WTC11 (cell line): Measurements from ENCODE around the gene HTR6. TPM values are rescaled to one million over a fixed set of nuclear protein-coding genes. Genes with fewer than 3 reads are reported as not detected.
A peak's percentile ranks its signal among the peaks of the same experiment; 100 is the strongest.

Experiments used
- ATAC-seq: fragments of 200-7000 bp; cut with Tn5 transposase; 2 replicates; pipeline ENCODE4 v1.10.0; 2021; ENCODE audit warnings: mild to moderate bottlenecking, moderate library complexity
- CTCF ChIA-PET: fragments of 300-600 bp; sonication (Branson Sonifier 250); formaldehyde crosslinking; loops from one replicate; lab custom pipeline; 2021; ENCODE audit warnings: antibody characterized with exemption; lab: Charles Lee
- POLR2A ChIA-PET: fragments of 350-600 bp; sonication (Branson Sonifier 250); formaldehyde crosslinking; loops from one replicate; lab custom pipeline; 2021; ENCODE audit warnings: antibody characterized with exemption; lab: Charles Lee
- DNase-seq: peaks from one replicate; pipeline ENCODE4 v3.0.0; 2021; ENCODE audit warnings: low spot score
- H3K27ac Mint-ChIP-seq: 2 replicates; pipeline ENCODE4 v1.8.0; 2021; ENCODE audit warnings: mixed read lengths
- H3K27me3 Mint-ChIP-seq: 2 replicates; pipeline ENCODE4 v1.8.0; 2021; ENCODE audit warnings: low read depth, mild to moderate bottlenecking, moderate library complexity, mixed read lengths
- H3K36me3 Mint-ChIP-seq: 2 replicates; pipeline ENCODE4 v1.8.0; 2021; ENCODE audit warnings: mixed read lengths
- H3K4me1 Mint-ChIP-seq: 2 replicates; pipeline ENCODE4 v1.8.0; 2022; ENCODE audit warnings: mixed read lengths
- H3K4me3 Mint-ChIP-seq: 2 replicates; pipeline ENCODE4 v1.8.0; 2021; ENCODE audit warnings: mild to moderate bottlenecking, moderate library complexity, mixed read lengths
- H3K9me3 Mint-ChIP-seq: 2 replicates; pipeline ENCODE4 v1.8.0; 2021; ENCODE audit warnings: mixed read lengths
- ATF1 ChIP-seq: sonication (generic); formaldehyde crosslinking; IDR thresholded peaks from 2 replicates; pipeline ENCODE4 v1.8.1; 2023; ENCODE audit warnings: mild to moderate bottlenecking, moderate library complexity, missing genetic modification reagents
- CREB1 ChIP-seq: sonication (generic); formaldehyde crosslinking; IDR thresholded peaks from 2 replicates; pipeline ENCODE4 v1.8.0; 2023; ENCODE audit warnings: mild to moderate bottlenecking, missing genetic modification reagents
- E2F5 ChIP-seq: sonication (generic); formaldehyde crosslinking; IDR thresholded peaks from 2 replicates; pipeline ENCODE4 v1.8.1; 2022; ENCODE audit warnings: mild to moderate bottlenecking, moderate library complexity, missing genetic modification reagents
- FOXK1 ChIP-seq: sonication (generic); formaldehyde crosslinking; IDR thresholded peaks from 2 replicates; pipeline ENCODE4 v1.8.0; 2022; ENCODE audit warnings: mild to moderate bottlenecking, moderate library complexity, missing genetic modification reagents
- IRF2 ChIP-seq: sonication (generic); formaldehyde crosslinking; IDR thresholded peaks from 2 replicates; pipeline ENCODE4 v1.8.0; 2022; ENCODE audit warnings: low read depth, missing genetic modification reagents, borderline replicate concordance
- NFE2L1 ChIP-seq: sonication (generic); formaldehyde crosslinking; IDR thresholded peaks from 2 replicates; pipeline ENCODE4 v1.8.1; 2023; ENCODE audit warnings: missing genetic modification reagents
- RORB ChIP-seq: fragments of 250-450 bp; sonication (Bioruptor Pico); IDR thresholded peaks from 2 replicates; pipeline ENCODE4 v1.9.0; 2021; ENCODE audit warnings: mild to moderate bottlenecking
- SP1 ChIP-seq: sonication (generic); formaldehyde crosslinking; conservative IDR thresholded peaks from 2 replicates; pipeline ENCODE4 v1.8.1; 2022; ENCODE audit warnings: missing genetic modification reagents
- USF2 ChIP-seq: sonication (generic); formaldehyde crosslinking; IDR thresholded peaks from 2 replicates; pipeline ENCODE4 v1.8.1; 2023; ENCODE audit warnings: mild to moderate bottlenecking, missing genetic modification reagents, moderate library complexity
- ZNF138 ChIP-seq: sonication (generic); formaldehyde crosslinking; conservative IDR thresholded peaks from 2 replicates; pipeline ENCODE4 v1.8.1; 2022; ENCODE audit warnings: mild to moderate bottlenecking, moderate library complexity, missing genetic modification reagents
- ZNF317 ChIP-seq: sonication (generic); formaldehyde crosslinking; IDR thresholded peaks from 2 replicates; pipeline ENCODE4 v1.8.1; 2023; ENCODE audit warnings: low read depth, mild to moderate bottlenecking, moderate library complexity, missing genetic modification reagents, borderline replicate concordance
- ZNF425 ChIP-seq: fragments of 250-450 bp; sonication (Bioruptor Pico); conservative IDR thresholded peaks from 2 replicates; pipeline ENCODE4 v1.9.0; 2021; ENCODE audit warnings: mild to moderate bottlenecking
- total RNA-seq: library from RNA; stranded (reverse); gene quantifications from 3 replicates; pipeline ENCODE4 v1.2.3, GENCODE V29; 2021
- TF ChIP-seq, protein P1 (sequence below): sonication (generic); formaldehyde crosslinking; conservative IDR thresholded peaks from 2 replicates; pipeline ENCODE4 v1.8.1; 2022; ENCODE audit warnings: mild to moderate bottlenecking, missing genetic modification reagents
- TF ChIP-seq, protein P2 (sequence below): sonication (generic); formaldehyde crosslinking; IDR thresholded peaks from 2 replicates; pipeline ENCODE4 v1.8.0; 2022; ENCODE audit warnings: mild to moderate bottlenecking, missing genetic modification reagents
- TF ChIP-seq, protein P3 (sequence below): sonication (generic); formaldehyde crosslinking; IDR thresholded peaks from 2 replicates; pipeline ENCODE4 v1.8.0; 2023; ENCODE audit warnings: missing genetic modification reagents
- TF ChIP-seq, protein P4 (sequence below): sonication (generic); formaldehyde crosslinking; conservative IDR thresholded peaks from 2 replicates; pipeline ENCODE4 v1.8.1; 2023; ENCODE audit warnings: mild to moderate bottlenecking, low read depth, missing genetic modification reagents, moderate library complexity
- TF ChIP-seq, protein P5 (sequence below): fragments of 200-600 bp; IDR thresholded peaks from 2 replicates; pipeline ENCODE4 v1.8.0; 2022; ENCODE audit warnings: antibody characterized with exemption
- TF ChIP-seq, protein P6 (sequence below): fragments of 250-450 bp; sonication (Bioruptor Pico); IDR thresholded peaks from 2 replicates; pipeline ENCODE4 v2.1.2; 2022; ENCODE audit warnings: mild to moderate bottlenecking, moderate library complexity
- TF ChIP-seq, protein P7 (sequence below): sonication (generic); formaldehyde crosslinking; IDR thresholded peaks from 2 replicates; pipeline ENCODE4 v1.8.0; 2022; ENCODE audit warnings: mild to moderate bottlenecking, missing genetic modification reagents

The HTR6 gene
- total RNA-seq, 1 experiment from 2014 or later, result 0.90 TPM

GRCh38 chr1:19628879-19629278 is 35.8 kb upstream of the HTR6 start:
- H3K4me1 Mint-ChIP-seq, result peaks cover 18% of the 10 kb centered on the region
- H3K36me3 Mint-ChIP-seq, result peaks cover 12% of the 10 kb centered on the region
- H3K27ac Mint-ChIP-seq, result 0 out of 2 replicates have a peak overlapping the region, but pooled peaks have one; percentile 81
- POLR2A ChIA-PET, result interaction anchor here (0.6 to 0.7 kb wide), 2 partner anchors 76 to 253 kb away, joined by 7 to 11 read pairs; no protein-coding TSS in a partner anchor
- H3K27me3 Mint-ChIP-seq, result no peaks in the 10 kb centered on the region
- no peaks in the 10 kb centered on the region for H3K9me3 Mint-ChIP-seq
- CTCF ChIA-PET, result interaction anchor here (0.8 to 3.2 kb wide), 6 partner anchors 11 to 360 kb away, joined by 3 to 22 read pairs (median 6); no protein-coding TSS in a partner anchor
- TF ChIP-seq ZNF138 (CRISPR knock-in tag) (no peak), IRF2 (CRISPR knock-in tag) (no peak), ATF1 (CRISPR knock-in tag) (no peak)
- no peak for DNase-seq
- no peak overlapping the region for H3K4me3 Mint-ChIP-seq
- no peak; the same call in 1 of the 2 replicates for ATAC-seq

GRCh38 chr1:19629357-19629756 is 35.3 kb upstream of the HTR6 start:
- ATAC-seq, result no peak
- no peak overlapping the region; the same call in 1 of the 2 replicates for H3K27ac Mint-ChIP-seq
- H3K27me3 Mint-ChIP-seq, result no peaks in the 10 kb centered on the region
- H3K9me3 Mint-ChIP-seq, result no peaks in the 10 kb centered on the region
- ChIA-PET CTCF (interaction anchor here (0.8 to 3.2 kb wide), 6 partner anchors 10 to 360 kb away, joined by 3 to 22 read pairs (median 6); no protein-coding TSS in a partner anchor), POLR2A (no interaction called here)
- peaks cover 18% of the 10 kb centered on the region for H3K4me1 Mint-ChIP-seq
- TF ChIP-seq, protein P1, sequence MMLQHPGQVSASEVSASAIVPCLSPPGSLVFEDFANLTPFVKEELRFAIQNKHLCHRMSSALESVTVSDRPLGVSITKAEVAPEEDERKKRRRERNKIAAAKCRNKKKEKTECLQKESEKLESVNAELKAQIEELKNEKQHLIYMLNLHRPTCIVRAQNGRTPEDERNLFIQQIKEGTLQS (CRISPR knock-in tag), result no peak
- TF ChIP-seq, protein P2, sequence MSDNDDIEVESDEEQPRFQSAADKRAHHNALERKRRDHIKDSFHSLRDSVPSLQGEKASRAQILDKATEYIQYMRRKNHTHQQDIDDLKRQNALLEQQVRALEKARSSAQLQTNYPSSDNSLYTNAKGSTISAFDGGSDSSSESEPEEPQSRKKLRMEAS, result no peak
- no peak for TF ChIP-seq USF2 (CRISPR knock-in tag)
- TF ChIP-seq SP1 (CRISPR knock-in tag), result no peak
- TF ChIP-seq, protein P3, sequence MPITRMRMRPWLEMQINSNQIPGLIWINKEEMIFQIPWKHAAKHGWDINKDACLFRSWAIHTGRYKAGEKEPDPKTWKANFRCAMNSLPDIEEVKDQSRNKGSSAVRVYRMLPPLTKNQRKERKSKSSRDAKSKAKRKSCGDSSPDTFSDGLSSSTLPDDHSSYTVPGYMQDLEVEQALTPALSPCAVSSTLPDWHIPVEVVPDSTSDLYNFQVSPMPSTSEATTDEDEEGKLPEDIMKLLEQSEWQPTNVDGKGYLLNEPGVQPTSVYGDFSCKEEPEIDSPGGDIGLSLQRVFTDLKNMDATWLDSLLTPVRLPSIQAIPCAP (CRISPR knock-in tag), result no peak
- TF ChIP-seq RORB (CRISPR knock-in tag), result no peak
- TF ChIP-seq NFE2L1 (CRISPR knock-in tag), result no peak
- TF ChIP-seq IRF2 (CRISPR knock-in tag), result no peak
- TF ChIP-seq, protein P4, sequence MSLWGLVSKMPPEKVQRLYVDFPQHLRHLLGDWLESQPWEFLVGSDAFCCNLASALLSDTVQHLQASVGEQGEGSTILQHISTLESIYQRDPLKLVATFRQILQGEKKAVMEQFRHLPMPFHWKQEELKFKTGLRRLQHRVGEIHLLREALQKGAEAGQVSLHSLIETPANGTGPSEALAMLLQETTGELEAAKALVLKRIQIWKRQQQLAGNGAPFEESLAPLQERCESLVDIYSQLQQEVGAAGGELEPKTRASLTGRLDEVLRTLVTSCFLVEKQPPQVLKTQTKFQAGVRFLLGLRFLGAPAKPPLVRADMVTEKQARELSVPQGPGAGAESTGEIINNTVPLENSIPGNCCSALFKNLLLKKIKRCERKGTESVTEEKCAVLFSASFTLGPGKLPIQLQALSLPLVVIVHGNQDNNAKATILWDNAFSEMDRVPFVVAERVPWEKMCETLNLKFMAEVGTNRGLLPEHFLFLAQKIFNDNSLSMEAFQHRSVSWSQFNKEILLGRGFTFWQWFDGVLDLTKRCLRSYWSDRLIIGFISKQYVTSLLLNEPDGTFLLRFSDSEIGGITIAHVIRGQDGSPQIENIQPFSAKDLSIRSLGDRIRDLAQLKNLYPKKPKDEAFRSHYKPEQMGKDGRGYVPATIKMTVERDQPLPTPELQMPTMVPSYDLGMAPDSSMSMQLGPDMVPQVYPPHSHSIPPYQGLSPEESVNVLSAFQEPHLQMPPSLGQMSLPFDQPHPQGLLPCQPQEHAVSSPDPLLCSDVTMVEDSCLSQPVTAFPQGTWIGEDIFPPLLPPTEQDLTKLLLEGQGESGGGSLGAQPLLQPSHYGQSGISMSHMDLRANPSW (CRISPR knock-in tag), result no peak
- TF ChIP-seq ATF1 (CRISPR knock-in tag), result no peak
- TF ChIP-seq ZNF317 (CRISPR knock-in tag), result no peak
- TF ChIP-seq, protein P5, sequence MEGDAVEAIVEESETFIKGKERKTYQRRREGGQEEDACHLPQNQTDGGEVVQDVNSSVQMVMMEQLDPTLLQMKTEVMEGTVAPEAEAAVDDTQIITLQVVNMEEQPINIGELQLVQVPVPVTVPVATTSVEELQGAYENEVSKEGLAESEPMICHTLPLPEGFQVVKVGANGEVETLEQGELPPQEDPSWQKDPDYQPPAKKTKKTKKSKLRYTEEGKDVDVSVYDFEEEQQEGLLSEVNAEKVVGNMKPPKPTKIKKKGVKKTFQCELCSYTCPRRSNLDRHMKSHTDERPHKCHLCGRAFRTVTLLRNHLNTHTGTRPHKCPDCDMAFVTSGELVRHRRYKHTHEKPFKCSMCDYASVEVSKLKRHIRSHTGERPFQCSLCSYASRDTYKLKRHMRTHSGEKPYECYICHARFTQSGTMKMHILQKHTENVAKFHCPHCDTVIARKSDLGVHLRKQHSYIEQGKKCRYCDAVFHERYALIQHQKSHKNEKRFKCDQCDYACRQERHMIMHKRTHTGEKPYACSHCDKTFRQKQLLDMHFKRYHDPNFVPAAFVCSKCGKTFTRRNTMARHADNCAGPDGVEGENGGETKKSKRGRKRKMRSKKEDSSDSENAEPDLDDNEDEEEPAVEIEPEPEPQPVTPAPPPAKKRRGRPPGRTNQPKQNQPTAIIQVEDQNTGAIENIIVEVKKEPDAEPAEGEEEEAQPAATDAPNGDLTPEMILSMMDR, result no peak
- TF ChIP-seq E2F5 (CRISPR knock-in tag), result no peak
- TF ChIP-seq, protein P6, sequence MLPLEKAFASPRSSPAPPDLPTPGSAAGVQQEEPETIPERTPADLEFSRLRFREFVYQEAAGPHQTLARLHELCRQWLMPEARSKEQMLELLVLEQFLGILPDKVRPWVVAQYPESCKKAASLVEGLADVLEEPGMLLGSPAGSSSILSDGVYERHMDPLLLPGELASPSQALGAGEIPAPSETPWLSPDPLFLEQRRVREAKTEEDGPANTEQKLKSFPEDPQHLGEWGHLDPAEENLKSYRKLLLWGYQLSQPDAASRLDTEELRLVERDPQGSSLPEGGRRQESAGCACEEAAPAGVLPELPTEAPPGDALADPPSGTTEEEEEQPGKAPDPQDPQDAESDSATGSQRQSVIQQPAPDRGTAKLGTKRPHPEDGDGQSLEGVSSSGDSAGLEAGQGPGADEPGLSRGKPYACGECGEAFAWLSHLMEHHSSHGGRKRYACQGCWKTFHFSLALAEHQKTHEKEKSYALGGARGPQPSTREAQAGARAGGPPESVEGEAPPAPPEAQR (CRISPR knock-in tag), result no peak
- TF ChIP-seq FOXK1 (CRISPR knock-in tag), result no peak
- TF ChIP-seq, protein P7, sequence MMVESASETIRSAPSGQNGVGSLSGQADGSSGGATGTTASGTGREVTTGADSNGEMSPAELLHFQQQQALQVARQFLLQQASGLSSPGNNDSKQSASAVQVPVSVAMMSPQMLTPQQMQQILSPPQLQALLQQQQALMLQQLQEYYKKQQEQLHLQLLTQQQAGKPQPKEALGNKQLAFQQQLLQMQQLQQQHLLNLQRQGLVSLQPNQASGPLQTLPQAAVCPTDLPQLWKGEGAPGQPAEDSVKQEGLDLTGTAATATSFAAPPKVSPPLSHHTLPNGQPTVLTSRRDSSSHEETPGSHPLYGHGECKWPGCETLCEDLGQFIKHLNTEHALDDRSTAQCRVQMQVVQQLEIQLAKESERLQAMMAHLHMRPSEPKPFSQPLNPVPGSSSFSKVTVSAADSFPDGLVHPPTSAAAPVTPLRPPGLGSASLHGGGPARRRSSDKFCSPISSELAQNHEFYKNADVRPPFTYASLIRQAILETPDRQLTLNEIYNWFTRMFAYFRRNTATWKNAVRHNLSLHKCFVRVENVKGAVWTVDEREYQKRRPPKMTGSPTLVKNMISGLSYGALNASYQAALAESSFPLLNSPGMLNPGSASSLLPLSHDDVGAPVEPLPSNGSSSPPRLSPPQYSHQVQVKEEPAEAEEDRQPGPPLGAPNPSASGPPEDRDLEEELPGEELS (CRISPR knock-in tag), result no peak
- no peak for TF ChIP-seq CREB1
- no peak for TF ChIP-seq ZNF425 (CRISPR knock-in tag)
- no peak for DNase-seq
- no peak overlapping the region for H3K4me3 Mint-ChIP-seq
- H3K36me3 Mint-ChIP-seq, result peaks cover 11% of the 10 kb centered on the region; the same call in 1 of the 2 replicates
